GM21423 (cell line): ENCODE data around the gene ATRN.
"Not testable (repeated sequence)": the region's sequence is repeated elsewhere in the genome, so short reads cannot be mapped to it uniquely, and the experiment has no call there.

Experiments
- ATAC-seq: cut with Tn5 transposase; IDR thresholded peaks from one replicate; pipeline ENCODE4 v1.9.1; 2021; ENCODE audit warnings: mild to moderate bottlenecking, moderate library complexity; ENCODE audit not compliant: unreplicated experiment

The ATRN gene

DNA sequence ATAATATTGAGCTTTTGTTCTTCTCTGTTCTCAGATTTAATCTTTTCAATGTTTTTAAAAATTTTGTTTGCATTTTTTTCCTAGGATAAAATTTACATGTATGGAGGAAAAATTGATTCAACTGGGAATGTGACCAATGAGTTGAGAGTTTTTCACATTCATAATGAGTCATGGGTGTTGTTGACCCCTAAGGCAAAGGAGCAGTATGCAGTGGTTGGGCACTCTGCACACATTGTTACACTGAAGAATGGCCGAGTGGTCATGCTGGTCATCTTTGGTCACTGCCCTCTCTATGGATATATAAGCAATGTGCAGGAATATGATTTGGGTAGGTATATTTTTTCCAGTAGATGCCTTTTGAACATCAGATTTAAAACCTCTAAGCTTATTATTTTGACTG is 89.8 kb downstream of the ATRN start:
- ATAC-seq: no peak

DNA sequence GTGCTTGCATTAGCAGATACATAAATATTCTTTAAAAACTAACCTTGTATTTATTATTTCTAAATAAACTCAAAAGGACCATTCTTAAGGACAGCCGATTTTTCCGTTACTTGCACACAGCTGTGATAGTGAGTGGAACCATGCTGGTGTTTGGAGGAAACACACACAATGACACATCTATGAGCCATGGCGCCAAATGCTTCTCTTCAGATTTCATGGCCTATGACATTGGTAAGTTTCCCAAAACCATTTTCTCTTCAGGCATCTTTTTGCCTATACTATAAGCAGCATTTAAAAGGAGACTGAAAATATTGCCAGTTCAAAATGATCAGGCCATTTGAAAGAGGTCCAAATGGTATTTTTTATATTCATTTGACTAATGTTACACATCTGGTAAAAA is 92.3 kb downstream of the ATRN start:
- ATAC-seq: no peak

DNA sequence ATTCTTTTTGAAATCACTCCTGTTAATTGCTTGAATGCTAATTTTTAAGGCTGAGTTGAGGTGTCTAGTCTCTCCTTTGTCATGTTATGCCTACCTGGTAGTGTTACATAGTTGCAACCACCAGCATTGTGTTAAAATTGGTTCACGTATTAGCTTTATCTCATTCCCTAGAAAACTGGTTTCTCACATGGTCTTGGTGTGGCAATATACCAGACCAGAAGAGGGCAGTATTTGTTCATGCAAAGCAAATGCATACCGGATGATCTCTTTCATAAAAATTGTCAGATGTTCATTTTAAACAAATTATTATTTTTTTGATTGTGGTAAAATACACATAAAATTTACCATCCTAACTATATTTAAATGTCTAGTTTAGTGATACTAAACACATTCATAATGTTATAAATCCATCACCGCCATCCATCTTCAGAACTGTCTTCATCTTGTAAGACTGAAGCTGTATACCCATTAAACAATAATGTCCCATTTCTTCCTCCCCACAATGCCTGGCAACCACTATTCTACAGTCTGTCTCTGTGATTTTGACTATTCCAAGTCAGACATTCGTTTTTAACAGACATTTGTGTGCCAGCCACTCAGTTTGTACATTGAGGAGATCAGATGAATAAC is 92.8 kb downstream of the ATRN start:
- ATAC-seq: no peak

DNA sequence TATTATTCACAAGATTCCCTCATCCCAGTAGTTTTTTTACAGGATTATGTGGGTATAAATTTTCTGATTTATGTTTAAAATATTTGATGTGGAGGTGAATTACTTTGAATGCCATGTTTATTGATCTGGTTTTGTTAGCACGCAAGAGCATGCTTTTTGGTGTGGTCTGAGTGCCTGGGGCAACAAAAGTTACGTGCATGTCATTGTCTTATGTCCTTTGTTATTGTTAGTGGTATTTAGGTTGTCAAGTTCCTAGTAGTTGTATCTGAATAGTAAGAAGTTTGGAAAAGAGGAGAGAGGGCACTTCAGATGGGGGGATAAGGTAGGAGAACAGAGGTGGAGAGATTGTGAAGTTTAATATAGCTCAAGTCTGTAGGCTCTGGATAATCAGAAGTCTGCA is 95.0 kb downstream of the ATRN start:
- no peak for ATAC-seq

DNA sequence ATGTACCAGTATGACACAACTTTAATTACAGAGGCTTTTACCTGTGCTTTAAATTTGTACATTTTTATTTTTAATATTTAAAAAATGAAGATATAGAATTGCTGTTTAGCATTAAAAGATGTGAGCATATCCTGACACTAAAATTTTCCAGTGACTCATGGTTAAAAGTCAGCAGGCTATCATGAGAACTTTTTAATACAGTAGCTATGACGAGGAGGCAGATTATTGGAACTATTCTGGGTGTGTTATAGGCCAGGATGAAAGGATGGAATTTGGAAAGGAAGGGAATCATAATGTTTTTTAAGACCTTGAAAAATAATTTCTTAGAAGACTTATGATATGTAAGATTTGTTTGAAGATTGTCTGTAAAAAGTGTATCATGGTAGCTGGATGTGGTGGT is 101.3 kb downstream of the ATRN start:
- no peak for ATAC-seq

DNA sequence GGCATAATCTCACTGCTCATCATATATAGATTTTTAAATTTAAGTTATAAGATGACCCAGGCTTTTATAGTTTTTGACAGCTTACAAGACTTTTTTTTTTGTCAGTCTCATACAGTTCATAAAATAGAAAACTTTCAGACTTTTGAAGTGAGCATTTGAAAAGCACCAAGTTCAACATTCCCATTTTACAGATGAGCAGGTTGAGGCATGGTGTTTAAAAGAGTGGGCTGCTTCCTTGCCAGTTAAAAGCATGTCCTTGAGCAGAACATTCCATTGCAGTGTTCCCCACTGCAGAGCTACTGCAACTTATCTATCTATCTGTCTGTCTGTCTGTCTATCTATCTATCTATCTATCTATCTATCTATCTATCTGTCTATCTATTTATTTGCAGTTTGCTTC is 105.5 kb downstream of the ATRN start:
- no peak for ATAC-seq

DNA sequence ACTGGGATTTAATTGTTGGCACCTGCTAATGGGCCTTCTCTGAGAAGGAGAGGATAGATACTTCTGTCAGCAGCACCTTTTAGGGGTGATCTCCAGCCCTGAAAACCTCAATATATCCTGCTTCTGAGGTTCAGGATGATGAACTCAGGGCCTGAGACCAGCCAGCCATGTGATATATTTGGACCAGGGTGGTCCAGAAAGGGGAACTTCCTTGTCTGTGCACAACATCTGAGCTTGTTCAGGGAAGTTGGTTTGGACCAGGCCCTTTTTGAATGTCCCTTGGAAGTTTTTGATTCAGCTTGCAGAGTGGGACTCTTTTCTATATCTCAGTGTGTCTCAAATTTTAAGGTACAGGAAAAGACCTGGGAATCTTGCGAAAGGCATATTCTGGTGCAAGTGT is 106.5 kb downstream of the ATRN start:
- no peak for ATAC-seq

DNA sequence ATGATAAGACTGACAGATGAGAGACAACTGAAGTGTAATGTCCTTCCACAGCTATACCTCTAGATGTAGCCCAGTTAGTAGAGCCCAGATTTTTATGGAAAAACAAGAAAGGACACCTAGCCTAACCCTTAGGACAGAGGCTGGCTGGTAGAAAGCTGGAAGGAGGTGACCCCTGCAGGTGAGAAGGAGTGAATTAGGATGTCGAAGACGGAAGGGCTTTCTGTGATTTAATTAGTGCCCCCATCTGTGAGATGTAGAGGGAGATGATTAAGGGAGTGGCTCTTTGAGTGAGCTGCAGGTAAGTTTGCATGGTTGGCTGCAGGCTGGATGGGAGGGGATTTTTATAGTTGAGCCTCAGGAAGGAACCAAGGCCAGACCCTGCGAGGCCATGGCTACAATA is 109.6 kb downstream of the ATRN start:
- no peak for ATAC-seq

DNA sequence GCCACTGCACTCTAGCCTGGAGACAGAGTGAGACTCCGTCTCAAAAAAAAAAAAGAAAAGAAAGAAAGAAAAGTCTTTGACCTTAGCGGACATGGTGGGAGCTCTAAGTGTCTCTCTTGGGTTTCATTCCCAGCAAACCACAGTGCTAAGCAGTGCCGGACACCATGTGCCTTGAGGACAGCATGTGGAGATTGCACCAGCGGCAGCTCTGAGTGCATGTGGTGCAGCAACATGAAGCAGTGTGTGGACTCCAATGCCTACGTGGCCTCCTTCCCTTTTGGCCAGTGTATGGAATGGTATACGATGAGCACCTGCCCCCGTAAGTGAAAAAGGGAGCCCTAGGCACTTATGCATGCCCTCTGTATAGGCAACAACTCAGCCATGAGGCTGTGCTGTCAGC is 112.9 kb downstream of the ATRN start:
- no peak for ATAC-seq

DNA sequence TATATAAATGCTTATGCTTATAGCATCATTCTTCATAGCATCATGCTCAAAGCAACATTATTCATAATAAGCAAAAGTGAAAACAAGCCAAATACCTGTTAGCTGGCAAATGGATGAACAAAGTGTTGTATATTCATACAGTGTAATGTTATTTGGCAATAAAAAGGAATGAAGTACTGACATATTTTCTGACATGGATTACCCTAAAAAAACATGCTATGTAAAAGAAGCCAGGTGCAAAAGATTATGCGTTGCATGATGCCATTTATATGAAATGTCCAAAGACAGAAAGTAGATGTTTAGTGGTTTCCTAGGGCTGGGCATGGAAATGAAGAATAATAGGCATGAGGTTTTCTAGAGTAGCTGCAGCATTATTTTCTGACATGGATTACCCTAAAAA is 115.3 kb downstream of the ATRN start:
- no peak for ATAC-seq

DNA sequence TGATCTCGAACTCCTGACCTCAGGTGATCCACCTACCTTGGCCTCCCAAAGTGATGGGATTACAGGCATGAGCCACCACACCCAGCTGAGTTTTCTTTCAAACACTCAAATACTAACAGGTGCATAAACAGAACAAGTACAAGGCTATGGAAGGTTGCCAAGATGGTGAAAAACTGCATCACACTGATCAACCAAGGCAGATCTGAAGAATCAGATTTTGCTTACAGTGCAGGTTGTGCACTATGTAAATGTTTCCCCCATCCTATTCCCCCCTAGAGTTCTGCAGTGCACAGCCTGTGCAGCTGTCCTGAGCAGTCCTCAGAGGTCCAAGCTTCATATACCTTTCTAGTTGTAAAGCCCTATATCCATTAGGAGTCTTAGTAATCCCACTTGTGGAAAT is 119.3 kb downstream of the ATRN start:
- ATAC-seq: no peak

DNA sequence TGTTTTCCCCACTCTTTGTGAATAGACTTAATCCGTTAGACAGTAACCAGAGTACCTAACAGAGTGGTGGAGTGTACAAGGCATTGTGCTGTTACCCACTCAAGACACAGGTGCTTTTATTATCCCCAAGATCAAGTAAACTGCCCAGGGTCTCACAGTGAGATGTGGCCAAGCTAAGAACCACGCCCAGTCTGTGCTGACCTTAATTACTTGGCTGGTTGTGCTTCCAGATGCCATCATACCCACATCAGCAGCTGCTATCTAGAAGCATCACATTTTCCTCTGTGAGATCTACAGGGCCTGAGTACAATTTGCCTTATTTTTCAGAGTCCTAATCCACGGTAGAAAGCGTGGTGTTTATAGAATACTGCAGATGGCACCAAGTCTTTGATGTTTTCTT is 122.1 kb downstream of the ATRN start:
- no peak for ATAC-seq

DNA sequence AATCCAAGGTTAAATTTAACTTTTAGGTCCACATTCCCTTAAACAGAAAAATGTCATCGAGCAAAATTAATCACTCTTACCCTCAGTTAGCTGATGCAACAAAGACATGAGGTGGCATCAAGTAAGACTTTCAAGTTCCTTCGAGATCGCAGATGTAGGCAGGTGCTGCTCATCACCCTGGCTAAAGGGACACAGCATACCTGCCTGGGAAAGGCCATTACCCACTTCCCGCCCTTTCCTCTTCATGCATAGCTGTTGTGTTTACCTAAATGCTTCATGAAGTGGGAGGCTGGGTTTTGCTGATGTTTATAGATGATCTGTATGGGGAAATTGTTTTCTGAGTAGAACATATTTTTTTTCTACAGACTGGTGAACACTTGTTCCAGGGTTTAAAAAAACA is 124.7 kb downstream of the ATRN start:
- no peak for ATAC-seq

DNA sequence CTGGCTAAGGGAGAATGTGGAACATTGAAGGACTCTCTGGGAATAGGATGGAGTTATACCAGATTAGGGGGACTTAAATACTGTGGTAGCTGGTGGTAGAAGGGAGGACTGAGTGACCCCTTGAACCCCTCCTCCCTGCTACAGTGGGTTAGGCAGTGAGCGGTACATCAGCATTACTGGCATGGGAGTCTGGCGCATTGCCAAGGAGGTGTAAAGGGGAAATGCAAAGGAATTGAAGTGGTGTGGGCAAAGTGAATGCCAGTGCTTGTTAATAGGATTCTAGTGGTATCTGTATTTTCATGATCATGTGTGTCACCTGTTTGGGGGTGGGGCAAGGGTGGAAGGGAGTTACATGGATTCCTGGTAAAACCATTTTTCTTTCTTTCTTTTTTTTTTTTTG is 132.3 kb downstream of the ATRN start:
- no peak for ATAC-seq

DNA sequence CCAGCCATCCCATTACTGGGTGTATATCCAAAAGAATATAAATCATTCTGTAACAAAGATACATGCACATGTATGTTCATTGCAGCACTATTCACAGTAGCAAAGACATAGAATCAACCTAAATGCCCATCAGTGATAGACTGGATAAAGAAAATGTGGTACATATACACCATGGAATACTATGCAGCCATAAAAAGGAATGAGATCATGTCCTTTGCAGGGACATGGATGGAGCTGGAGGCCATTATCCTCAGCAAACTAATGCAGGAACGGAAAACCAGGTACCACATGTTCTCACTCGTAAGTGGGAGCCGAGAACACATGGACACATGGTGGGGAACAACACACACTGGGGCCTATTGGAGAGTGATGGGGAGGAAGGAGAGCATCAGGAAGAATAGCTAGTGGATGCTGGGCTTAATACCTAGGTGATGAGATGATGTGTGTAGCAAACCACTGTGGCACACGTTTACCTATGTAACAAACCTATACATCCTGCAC is 134.6 kb downstream of the ATRN start:
- not testable (repeated sequence) for ATAC-seq

DNA sequence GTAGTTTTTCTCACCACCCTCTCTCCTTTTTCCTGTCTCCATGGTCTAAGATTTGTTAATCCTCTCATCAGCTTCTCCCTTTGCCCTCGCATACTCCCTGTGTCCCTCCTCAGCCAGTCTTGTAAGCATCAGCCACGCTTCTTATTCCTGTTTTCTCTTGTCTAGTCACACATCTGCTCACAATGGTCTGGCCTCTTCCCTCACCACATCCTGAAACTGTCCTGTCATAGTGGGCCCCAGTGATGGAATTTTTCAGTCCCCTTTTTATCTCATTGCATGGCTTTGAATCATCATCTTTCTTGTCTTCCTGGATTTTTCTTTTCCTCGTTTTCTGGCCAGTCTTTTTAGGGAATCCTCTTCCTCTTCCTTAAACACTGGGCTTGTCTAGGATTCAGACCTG is 135.2 kb downstream of the ATRN start:
- no peak for ATAC-seq

DNA sequence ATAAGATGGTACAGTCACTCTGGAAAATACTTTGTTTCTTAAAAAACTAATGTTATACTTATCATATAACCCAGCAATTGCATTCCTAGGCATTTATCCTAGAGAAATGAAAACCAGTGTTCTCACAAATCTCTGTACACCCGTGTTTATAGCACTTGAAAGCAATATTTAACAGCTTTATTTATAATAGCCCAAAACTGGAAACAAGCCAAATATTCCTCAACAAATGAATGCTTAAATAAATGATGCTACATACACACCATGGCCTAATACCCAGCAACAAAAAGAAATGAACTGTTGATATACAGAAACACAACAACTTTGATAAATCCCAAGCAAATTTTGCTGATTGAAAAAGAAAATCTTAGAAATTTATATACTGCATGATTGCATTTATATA is 141.1 kb downstream of the ATRN start:
- ATAC-seq: no peak

DNA sequence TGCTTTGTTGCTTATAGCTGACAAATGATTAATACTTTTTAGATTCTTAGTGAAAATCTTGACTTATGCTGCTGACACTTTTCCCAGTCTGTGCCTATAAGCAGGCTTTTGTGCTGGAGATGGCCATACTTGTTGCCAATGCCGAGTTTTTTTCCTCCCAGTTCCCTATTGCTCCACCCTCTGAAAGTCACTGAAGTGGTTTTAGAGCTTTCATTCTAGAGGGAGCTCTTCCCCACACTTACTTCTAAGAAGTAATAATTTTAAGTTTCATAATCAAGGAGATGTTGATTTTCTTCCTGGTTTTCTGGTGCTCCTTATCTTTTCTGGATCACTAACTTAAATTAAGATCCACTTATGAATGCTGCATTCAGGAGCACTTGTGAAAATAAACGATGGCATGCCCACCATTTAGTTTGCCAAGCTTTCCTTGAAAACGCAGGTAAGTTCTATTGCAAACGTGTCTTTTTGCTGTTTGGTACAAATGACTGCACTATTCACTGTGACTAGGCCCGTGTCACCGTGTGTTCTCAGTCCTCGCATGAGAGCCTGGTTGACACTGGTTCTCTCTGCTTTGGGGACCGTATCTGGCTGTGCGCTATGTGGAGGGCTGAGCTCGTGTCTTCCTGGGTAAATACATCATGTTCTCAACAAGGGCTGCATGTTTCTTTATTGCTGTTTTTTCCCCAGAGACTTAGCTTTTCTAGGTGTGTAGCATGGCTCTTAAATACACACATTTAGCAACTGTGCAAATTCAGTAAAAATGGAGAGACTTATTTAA is 142.2 kb downstream of the ATRN start:
- no peak for ATAC-seq

DNA sequence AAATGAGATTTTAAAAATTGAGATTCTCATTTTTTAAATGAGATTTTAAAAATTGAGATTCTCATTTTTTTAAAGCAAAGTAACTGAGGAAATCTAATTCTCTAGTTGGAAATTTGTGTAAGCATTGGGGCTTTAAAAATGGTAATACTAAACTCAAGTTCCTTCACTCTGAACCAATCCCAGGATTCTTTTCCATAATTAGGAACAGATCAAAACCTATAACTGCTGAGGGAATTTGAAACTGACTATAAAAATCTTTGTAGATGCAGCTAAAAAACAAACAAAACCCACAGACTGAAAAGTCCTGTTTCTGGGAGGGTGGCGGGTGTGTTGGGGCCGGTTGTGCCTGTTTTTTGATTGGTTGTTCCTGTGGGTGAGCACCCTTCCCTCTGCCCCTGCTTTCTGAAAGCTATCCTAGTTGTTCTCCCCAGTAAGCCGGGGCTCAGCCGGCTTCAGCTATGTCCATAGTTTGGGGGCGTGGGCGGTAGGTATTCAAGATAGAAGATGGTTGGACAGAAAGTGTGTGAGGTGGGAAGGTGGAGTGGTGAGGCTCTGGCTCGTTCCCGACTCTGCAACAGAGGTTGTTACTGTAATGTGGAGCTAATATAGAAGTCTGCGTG is 143.1 kb downstream of the ATRN start:
- no peak for ATAC-seq

DNA sequence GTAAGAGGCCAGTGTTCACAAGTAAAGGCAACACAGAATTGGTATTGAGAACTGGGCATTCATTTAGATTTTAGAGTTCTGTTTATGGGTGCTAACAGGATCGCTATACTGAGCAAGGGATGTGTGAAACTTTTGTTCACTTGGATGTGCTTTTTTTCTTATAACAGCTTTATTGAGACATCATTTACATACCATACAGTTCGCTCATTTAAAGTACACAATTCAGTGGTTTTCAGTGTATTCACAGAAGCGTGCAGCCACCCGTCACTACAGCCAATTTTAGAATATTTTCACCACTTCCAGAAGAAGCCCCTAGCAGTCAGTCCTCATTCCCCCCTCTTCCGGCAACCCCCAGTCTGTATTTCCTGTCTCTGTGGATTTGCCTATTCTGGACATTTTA is 143.6 kb downstream of the ATRN start:
- ATAC-seq: no peak

DNA sequence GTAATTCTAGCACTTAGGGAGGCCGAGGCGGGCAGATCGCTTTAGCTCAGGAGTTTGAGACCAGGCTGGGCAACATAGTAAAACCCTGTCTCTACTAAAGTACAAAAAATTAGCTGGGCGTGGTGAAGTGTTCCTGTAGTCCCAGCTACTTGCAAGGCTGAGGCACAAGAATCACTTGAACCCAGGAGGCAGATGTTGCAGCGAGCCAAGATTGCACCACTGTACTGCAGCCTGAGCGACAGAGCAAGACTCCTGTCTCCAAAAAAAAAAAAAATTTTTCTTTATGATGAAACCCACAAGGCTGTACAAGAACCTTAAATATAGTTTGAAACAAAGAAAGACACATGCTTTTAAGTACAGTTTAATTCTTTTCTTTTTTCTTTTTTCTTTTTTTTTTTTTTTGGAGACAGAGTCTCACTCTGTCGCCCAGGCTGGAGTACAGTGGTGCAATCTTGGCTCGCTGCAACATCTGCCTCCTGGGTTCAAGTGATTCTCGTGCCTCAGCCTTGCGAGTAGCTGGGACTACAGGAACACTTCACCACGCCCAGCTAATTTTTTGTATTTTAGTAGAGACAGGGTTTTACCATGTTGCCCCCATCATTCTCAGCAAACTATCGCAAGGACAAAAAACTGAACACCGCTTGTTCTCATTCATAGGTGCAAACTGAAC is 144.5 kb downstream of the ATRN start:
- ATAC-seq: not testable (repeated sequence)

DNA sequence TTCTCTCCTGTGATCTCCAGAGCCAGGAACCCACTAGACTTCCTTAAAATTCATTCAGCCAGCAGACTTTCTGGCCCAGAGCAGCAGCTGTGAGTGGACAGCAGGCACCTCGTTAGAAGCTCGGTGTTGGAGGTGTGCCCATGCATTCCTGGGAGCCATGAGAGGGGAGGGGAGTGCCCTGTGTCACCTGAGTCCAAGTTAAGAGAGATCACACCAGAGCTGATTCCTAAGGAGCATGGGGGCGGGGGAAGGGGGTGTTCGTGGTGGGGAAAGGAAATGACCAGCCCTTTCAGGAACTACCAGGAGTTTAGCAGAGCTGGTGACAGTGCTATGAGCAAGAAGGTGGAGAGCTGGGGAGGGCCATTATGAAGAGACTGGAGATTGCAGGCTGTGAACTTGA is 145.4 kb downstream of the ATRN start:
- ATAC-seq: no peak
